GM23248 (cell line): ENCODE measurements around the gene SDC3.

Source experiments
- EZH2 ChIP-seq: fragments of 200-600 bp; sonication (generic); IDR thresholded peaks from 2 replicates; pipeline ENCODE4 v1.6.1; 2018; ENCODE audit warnings: antibody characterized with exemption, mild to moderate bottlenecking; ENCODE audit not compliant: insufficient read depth, poor library complexity, severe bottlenecking
- EZH2phosphoT487 ChIP-seq: fragments of 200-600 bp; sonication (generic); IDR thresholded peaks from 2 replicates; pipeline ENCODE4 v1.6.1; 2018; ENCODE audit warnings: antibody characterized with exemption, moderate library complexity, mild to moderate bottlenecking, low read depth; ENCODE audit not compliant: insufficient read depth

DNA sequence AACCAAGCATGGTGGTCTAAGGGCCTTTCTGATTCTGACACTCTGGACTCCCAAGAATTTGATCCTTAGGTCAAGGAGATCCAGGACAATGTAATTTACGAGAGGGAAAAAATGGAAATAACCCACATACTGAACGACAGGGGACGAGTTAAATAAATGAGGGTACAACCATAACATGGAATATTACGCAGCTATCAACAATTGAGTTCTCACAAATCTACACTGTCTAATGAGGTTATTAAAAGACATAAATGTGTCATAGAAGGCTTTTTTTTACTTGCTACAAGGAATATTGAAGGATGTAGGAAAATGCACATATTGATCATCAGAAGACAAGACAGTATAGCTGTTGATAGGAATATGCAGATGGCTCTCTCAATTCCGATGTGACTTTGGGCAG lies 23.8 kb downstream of the SDC3 start:
- TF ChIP-seq EZH2 = no peak
- TF ChIP-seq EZH2phosphoT487 = no peak
